ENCODE results near the gene AKAP5.

DNA sequence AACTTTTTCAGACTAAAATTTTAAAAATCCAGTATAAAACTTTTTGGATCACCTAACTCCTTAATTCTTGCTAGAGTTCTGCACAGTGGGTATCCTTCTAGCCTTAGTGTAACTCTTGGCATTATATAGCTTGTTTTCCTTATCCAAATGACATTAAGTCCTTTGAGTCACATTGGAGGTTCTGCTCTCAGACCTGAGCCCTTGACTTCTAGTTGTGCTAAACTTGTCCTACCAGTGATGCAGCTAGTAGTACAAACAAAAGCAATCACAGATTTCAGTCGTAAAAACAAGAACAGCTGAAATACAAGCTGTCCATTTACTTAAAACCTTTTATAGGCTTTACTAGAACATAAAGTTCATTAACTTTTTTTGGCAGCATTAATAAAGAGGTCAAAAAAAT is 49.8 kb downstream of the AKAP5 start:
- no peak for TF ChIP-seq POLR2A (IDR thresholded peaks at IDR 0.05; ENCODE audit: low read length)
- no peak for TF ChIP-seq GATA1 (IDR thresholded peaks at IDR 0.05; ENCODE audit: low read depth, low read length)
